HepG2 (cell line): Measurements from ENCODE around the gene SNRPD3. TPM values are rescaled to one million over a fixed set of nuclear protein-coding genes. Genes with fewer than 3 reads are reported as not detected.

ENCODE experiments used
- AKAP8 ChIP-seq: sonication (generic); formaldehyde crosslinking; IDR thresholded peaks from 2 replicates; pipeline ENCODE4 v1.5.1; 2020; ENCODE audit warnings: mild to moderate bottlenecking, missing genetic modification reagents
- CHCHD3 ChIP-seq: sonication (generic); formaldehyde crosslinking; IDR thresholded peaks from 2 replicates; pipeline ENCODE4 v1.8.0; 2022; ENCODE audit warnings: mild to moderate bottlenecking, missing genetic modification reagents, moderate library complexity
- E2F5 ChIP-seq: sonication (generic); formaldehyde crosslinking; conservative IDR thresholded peaks from 2 replicates; pipeline ENCODE4 v1.4.0; 2020; ENCODE audit warnings: missing genetic modification reagents
- GTF2F1 ChIP-seq: fragments of 150-350 bp; IDR thresholded peaks from 2 replicates; pipeline ENCODE4 v1.6.1; 2014; ENCODE audit warnings: low read length
- HES4 ChIP-seq: sonication (generic); formaldehyde crosslinking; IDR thresholded peaks from 2 replicates; pipeline ENCODE4 v1.9.0; 2021; ENCODE audit warnings: mild to moderate bottlenecking, missing genetic modification reagents, borderline replicate concordance
- HNRNPLL ChIP-seq: fragments of 200-400 bp; formaldehyde crosslinking; IDR thresholded peaks from 2 replicates; pipeline ENCODE4 v1.6.1; 2017; ENCODE audit warnings: mild to moderate bottlenecking, low read depth, low read length; ENCODE audit not compliant: poor library complexity, severe bottlenecking
- HOXA3 ChIP-seq: sonication (generic); formaldehyde crosslinking; IDR thresholded peaks from 2 replicates; pipeline ENCODE4 v1.5.0; 2020; ENCODE audit warnings: missing genetic modification reagents
- HOXD1 ChIP-seq: sonication (generic); formaldehyde crosslinking; IDR thresholded peaks from 2 replicates; pipeline ENCODE4 v1.5.0; 2020; ENCODE audit warnings: missing genetic modification reagents
- KDM5B ChIP-seq: sonication (generic); formaldehyde crosslinking; IDR thresholded peaks from 2 replicates; pipeline ENCODE4 v1.4.0; 2020; ENCODE audit warnings: missing genetic modification reagents, mild to moderate bottlenecking, borderline replicate concordance
- MEF2D ChIP-seq: sonication (generic); formaldehyde crosslinking; IDR thresholded peaks from 2 replicates; pipeline ENCODE4 v1.5.1; 2020; ENCODE audit warnings: mild to moderate bottlenecking, missing genetic modification reagents
- NFIB ChIP-seq: sonication (generic); formaldehyde crosslinking; IDR thresholded peaks from 2 replicates; pipeline ENCODE4 v1.9.0; 2021; ENCODE audit warnings: missing genetic modification reagents, mild to moderate bottlenecking, borderline replicate concordance
- NR3C1 ChIP-seq: sonication (generic); formaldehyde crosslinking; IDR thresholded peaks from 2 replicates; pipeline ENCODE4 v1.4.0; 2020; ENCODE audit warnings: missing genetic modification reagents
- RAD51 ChIP-seq: fragments of 450-650 bp; IDR thresholded peaks from 2 replicates; pipeline ENCODE4 v1.6.1; 2016; ENCODE audit warnings: borderline replicate concordance
- RARG ChIP-seq: sonication (generic); formaldehyde crosslinking; IDR thresholded peaks from 2 replicates; pipeline ENCODE4 v1.4.0; 2020; ENCODE audit warnings: low read depth, mild to moderate bottlenecking, missing genetic modification reagents
- RFXANK ChIP-seq: IDR thresholded peaks from 2 replicates; pipeline ENCODE4 v1.6.1; 2016
- SAFB2 ChIP-seq: sonication (generic); formaldehyde crosslinking; IDR thresholded peaks from 2 replicates; pipeline ENCODE4 v1.5.1; 2020; ENCODE audit warnings: missing genetic modification reagents, low read depth, mild to moderate bottlenecking, borderline replicate concordance
- TCF12 ChIP-seq, 2 experiments: fragments of 450-650 bp in 1 of 2; sonication (generic) in 1 of 2; formaldehyde crosslinking in 1 of 2; IDR thresholded peaks; 2 replicates each; pipeline versions ENCODE4 v1.6.1 to v1.8.0; 2017 to 2022; ENCODE audit warnings: antibody characterized with exemption in 1 of 2, mild to moderate bottlenecking in 1 of 2, missing genetic modification reagents in 1 of 2, moderate library complexity in 1 of 2
- ZBTB26 ChIP-seq: IDR thresholded peaks from 2 replicates; pipeline ENCODE4 v1.6.1; 2016; ENCODE audit warnings: missing compliant biosample characterization, missing genetic modification reagents, borderline replicate concordance
- ZMYM3 ChIP-seq: sonication (generic); formaldehyde crosslinking; IDR thresholded peaks from 2 replicates; pipeline ENCODE4 v1.5.1; 2020; ENCODE audit warnings: mild to moderate bottlenecking, missing genetic modification reagents
- ZNF121 ChIP-seq: sonication (generic); formaldehyde crosslinking; IDR thresholded peaks from 2 replicates; pipeline ENCODE4 v1.5.0; 2020; ENCODE audit warnings: mild to moderate bottlenecking, missing genetic modification reagents
- ZNF274 ChIP-seq: sonication (generic); formaldehyde crosslinking; IDR thresholded peaks from 2 replicates; pipeline ENCODE4 v1.5.1; 2020; ENCODE audit warnings: mild to moderate bottlenecking, missing genetic modification reagents
- ZNF333 ChIP-seq: sonication (generic); formaldehyde crosslinking; IDR thresholded peaks from 2 replicates; pipeline ENCODE4 v1.4.0; 2020; ENCODE audit warnings: mild to moderate bottlenecking, missing genetic modification reagents, borderline replicate concordance
- polyA plus RNA-seq, 8 experiments: library from polyadenylated mRNA; depleted of rRNA in 3 of 8; stranded (reverse) in 7 of 8; unstranded in 1 of 8; fragments of >200 nt; fragmentation: Illumina TruSeq in 4 of 8; extraction: Trizol in 4 of 8; gene quantifications; 2 replicates each; pipeline versions ENCODE4 v1.2.1 to v1.2.3, GENCODE V29; 2011 to 2016; ENCODE audit warnings: low read depth in 4 of 8, missing spikeins in 1 of 8, mixed read lengths in 1 of 8; ENCODE audit not compliant: insufficient read depth in 1 of 8
- total RNA-seq, 5 experiments: library from RNA; depleted of rRNA; stranded (reverse); fragments of >200 nt; fragmentation: Illumina TruSeq; extraction: Trizol; gene quantifications; 2 replicates each; pipeline ENCODE4 v1.2.3, GENCODE V29; 2016; ENCODE audit warnings: low read depth in 1 of 5
- TF ChIP-seq, protein P1 (sequence below): sonication (generic); formaldehyde crosslinking; IDR thresholded peaks from 2 replicates; pipeline ENCODE4 v1.4.0; 2020; ENCODE audit warnings: missing genetic modification reagents
- TF ChIP-seq, protein P2 (sequence below): sonication (generic); formaldehyde crosslinking; IDR thresholded peaks from 2 replicates; pipeline ENCODE4 v1.4.0; 2020; ENCODE audit warnings: missing genetic modification reagents, mild to moderate bottlenecking, borderline replicate concordance
- TF ChIP-seq, protein P3 (sequence below): sonication (generic); formaldehyde crosslinking; IDR thresholded peaks from 2 replicates; pipeline ENCODE4 v1.5.0; 2020; ENCODE audit warnings: missing genetic modification reagents

The SNRPD3 gene
- total and polyA plus RNA-seq, 2 of the 13 experiments (the other 11 are each of a cell fraction or from before 2014, with no cell fraction given), result 110 to 209 TPM

DNA sequence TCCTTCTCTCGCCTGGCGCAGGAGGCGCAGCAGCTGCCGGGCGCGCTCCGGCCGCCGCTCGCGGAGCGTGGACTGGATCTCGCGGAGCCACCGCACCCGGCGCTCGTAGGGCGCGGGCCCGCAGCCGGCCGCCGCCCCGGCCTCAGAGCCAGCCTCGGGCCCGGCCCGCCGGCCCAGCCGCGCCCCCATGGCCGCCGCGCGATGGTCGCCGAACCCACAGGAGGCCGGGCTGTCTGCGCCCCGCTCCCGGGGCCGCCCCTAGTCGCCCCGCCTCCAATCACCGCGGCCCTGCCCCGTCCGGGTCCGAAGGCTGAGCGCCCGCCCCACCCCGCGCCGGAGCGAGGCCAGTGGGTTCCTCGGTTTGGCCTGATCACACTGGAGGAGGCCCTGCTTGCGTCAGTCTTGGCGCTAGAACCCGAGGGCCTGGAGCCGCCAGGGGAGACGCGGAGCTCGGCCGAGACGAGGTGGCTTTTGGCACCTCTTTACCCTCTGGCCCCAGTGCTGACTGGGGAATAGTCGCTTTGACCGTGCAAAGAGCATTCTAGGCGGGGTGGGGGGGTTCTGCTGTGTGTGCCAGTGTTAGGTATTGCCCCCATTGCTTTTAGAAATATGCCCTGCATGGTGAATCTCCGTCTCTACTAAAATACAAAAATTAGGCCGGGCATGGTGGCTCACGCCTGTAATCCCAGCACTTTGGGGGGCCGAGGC lies 37.2 kb downstream of the SNRPD3 start, which contains the start of gene LRRC75B (continued):
- TF ChIP-seq E2F5 (CRISPR knock-in tag) (0 out of 2 replicates have a peak, but pooled peaks have one; percentile 15), SAFB2 (CRISPR knock-in tag) (no peak), ZMYM3 (CRISPR knock-in tag) (peak; percentile 65), KDM5B (CRISPR knock-in tag) (no peak), ZBTB26 (peak; percentile 87), HNRNPLL (peak; percentile 80), NR3C1 (CRISPR knock-in tag) (no peak), MEF2D (CRISPR knock-in tag) (no peak), HOXA3 (peak; percentile 79), HES4 (CRISPR knock-in tag) (no peak), GTF2F1 (no peak), ZNF121 (no peak; the same call in 1 of the 2 replicates), RFXANK (0 out of 2 replicates have a peak, but pooled peaks have one; percentile 18), ZNF274 (no peak), RAD51 (no peak), RARG (CRISPR knock-in tag) (no peak), CHCHD3 (CRISPR knock-in tag) (no peak), AKAP8 (CRISPR knock-in tag) (peak; percentile 59; the same call in 1 of the 2 replicates), NFIB (CRISPR knock-in tag) (no peak), HOXD1 (CRISPR knock-in tag) (no peak), ZNF333 (CRISPR knock-in tag) (no peak), TCF12 (IDR thresholded peaks at IDR 0.05) (no peak), TCF12 (CRISPR knock-in tag; IDR thresholded peaks at IDR 0.05) (no peak)
- TF ChIP-seq, protein P1, sequence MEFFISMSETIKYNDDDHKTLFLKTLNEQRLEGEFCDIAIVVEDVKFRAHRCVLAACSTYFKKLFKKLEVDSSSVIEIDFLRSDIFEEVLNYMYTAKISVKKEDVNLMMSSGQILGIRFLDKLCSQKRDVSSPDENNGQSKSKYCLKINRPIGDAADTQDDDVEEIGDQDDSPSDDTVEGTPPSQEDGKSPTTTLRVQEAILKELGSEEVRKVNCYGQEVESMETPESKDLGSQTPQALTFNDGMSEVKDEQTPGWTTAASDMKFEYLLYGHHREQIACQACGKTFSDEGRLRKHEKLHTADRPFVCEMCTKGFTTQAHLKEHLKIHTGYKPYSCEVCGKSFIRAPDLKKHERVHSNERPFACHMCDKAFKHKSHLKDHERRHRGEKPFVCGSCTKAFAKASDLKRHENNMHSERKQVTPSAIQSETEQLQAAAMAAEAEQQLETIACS (CRISPR knock-in tag), result peak; percentile 9; the same call in 1 of the 2 replicates
- TF ChIP-seq, protein P2, sequence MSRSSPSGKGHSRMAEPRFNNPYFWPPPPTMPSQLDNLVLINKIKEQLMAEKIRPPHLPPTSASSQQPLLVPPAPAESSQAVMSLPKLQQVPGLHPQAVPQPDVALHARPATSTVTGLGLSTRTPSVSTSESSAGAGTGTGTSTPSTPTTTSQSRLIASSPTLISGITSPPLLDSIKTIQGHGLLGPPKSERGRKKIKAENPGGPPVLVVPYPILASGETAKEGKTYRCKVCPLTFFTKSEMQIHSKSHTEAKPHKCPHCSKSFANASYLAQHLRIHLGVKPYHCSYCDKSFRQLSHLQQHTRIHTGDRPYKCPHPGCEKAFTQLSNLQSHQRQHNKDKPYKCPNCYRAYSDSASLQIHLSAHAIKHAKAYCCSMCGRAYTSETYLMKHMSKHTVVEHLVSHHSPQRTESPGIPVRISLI (CRISPR knock-in tag), result no peak
- TF ChIP-seq, protein P3, sequence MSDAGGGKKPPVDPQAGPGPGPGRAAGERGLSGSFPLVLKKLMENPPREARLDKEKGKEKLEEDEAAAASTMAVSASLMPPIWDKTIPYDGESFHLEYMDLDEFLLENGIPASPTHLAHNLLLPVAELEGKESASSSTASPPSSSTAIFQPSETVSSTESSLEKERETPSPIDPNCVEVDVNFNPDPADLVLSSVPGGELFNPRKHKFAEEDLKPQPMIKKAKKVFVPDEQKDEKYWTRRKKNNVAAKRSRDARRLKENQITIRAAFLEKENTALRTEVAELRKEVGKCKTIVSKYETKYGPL (CRISPR knock-in tag), result no peak
